GM18519 (cell line): ENCODE results near the gene PRDX2.
"Not testable (repeated sequence)": the region's sequence is repeated elsewhere in the genome, so short reads cannot be mapped to it uniquely, and the experiment has no call there.

Experiments used
- ATAC-seq: cut with Tn5 transposase; IDR thresholded peaks from one replicate; pipeline ENCODE4 v1.9.1; 2021; ENCODE audit warnings: mild to moderate bottlenecking, moderate library complexity; ENCODE audit not compliant: unreplicated experiment, low FRiP score

Gene PRDX2

DNA sequence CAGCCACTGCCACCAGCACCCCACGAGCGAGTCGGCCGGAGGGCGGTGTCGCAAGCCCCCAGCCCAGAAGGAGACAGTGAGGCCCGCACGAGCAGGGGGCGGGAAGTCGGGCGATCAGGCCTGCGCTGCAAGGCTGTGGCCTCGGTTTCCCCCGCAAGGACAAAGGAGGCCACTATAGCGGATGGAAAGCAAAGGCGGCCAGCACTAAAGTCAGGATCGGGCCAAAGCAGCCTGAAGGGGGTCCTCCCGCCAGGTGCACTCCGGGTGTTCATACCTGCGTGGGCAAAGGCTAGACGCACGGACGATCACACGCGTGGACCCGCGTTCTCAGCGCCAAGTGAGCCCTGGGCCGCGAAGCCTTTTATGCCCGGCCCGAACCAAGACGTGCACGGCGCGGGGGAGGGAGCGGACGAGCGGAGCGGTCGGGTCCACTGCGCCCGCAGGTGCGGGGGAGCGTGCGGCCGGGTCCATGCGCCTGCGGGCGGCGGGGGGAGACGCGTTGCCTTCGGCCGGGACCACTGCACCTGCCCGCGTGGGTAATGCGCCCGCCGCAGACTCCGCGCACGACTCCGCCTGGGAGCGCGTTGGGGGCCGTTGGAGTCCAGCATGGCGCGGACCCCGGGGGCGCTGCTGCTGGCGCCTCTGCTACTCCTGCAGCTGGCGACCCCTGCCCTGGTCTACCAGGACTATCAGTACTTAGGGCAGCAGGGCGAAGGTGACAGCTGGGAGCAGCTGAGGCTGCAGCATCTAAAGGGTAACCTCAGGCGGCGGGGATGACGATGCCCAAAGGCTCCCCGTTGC lies at the start of gene PRDX2, which contains the start of gene THSD8:
Gene PRDX2 (minus strand): TSS at position 335 of the 801 bp plus-strand sequence. CDS start 539 bp downstream, outside the sequence.
Gene THSD8 (plus strand): TSS at position 604 of the 801 bp plus-strand sequence. CDS start 3 bp downstream, at position 607.
- ATAC-seq: no peak

GRCh38 chr19:12847159-12848139 lies 45.8 kb upstream of the PRDX2 start:
- ATAC-seq: no peak

- ATAC-seq: not testable (repeated sequence)
These were observed 45.0 kb upstream of the PRDX2 start for GRCh38 chr19:12846613-12847012.

GRCh38 chr19:12843999-12844732 lies 42.6 kb upstream of the PRDX2 start:
- ATAC-seq: no peak

DNA sequence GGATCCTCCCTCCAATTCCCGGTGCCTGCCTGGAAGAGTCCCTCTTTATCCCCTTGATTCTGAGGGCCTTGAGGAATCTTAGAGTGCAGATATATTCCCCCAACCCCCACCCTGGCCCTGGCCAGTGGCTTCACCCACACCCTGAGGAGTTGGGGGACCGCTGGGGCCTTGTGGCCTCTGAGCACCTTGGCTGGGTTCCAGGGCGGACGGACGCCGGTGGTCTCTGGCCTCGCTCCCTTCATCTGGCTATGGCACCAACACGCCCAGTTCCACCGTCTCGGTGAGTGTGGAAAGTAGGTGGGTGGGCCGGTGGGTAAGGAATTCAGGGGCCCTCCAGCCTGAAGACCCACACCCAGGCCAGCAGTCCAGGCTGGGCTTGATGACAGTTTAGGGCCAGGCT lies 41.7 kb upstream of the PRDX2 start:
- no peak for ATAC-seq

GRCh38 chr19:12842511-12842910 lies 40.9 kb upstream of the PRDX2 start:
- no peak for ATAC-seq

GRCh38 chr19:12841094-12841493 lies 39.5 kb upstream of the PRDX2 start:
- ATAC-seq: no peak

DNA sequence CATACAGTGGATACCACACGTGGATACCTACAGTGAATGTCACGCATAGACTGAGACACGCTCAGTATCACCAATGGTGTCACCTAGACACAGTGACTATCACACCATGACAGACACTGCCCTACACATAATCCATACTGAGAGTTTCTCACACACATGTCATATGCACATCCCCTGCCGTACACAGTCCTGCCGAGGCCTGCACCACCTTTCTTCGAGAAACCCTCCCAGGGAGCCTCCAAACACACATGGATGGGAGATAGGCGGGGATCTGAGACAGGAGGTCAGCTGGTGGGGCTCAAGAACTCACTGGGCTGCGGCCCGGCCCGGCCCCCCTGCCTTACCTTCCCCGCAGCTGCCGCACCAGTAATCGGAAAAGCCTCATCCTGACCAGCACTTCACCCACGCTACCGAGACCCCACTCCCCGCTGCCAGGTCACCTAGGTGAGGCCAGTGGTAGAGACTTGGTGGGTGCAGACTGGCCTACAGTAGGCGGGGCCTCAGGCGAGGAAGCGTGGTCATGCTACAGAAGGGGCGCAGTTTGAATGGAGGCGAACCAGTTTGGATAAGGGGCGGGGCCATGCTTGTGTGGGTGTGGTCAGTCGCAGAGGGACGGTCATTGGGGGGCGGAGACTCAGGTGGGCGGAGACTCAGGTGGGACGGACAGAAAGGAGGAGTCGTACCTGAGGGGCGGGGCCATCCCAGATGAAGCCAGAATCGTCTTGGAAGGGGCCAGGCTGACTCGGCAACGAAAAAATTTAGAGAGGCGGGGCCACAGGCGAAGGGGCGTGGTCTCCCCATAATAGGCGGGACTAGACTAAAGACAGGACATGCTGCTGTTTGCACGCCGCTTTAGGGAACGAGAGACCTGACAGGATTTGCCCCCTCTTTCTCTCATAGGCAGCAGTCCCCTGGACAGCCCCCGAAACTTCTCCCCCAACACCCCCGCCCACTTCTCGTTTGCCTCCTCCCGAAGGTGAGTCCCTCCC lies 38.8 kb upstream of the PRDX2 start:
- no peak for ATAC-seq

DNA sequence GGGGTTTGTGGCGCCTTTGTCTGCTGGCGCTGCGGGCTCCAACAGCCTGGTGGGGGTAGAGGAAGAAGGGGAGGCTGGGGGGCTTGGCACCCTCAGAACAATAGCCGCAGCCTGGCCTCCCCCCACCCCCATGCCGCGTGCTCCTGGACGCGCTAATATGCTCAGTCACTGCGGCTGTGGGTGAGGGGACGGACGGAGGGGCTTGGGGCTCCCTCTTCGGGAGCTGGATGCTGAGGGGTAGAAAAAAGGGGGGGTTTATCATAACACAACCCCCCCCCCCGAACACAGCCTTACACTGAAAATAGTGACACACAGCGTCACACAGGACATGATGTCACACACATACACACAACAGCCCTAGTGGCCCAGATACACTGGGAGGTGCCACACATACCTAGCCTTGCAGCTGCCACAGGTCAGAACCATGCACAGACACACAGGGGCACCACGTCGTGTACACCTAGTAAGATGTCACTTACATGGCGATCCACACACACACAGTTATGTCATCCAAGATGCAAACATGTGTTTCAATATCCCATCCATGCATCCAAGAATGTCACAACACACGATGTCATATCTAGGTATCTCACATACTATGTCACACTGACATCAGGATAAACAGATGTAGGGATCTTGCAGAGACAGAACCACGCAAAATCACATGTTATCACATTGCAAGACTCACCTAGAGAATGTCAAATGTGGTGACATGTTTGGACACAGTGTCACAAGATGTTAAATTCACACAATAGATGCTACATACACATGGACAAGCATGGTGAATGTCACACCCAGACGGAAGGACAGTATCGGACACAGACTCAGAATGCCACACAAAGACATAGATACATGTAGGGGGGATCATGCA lies 37.5 kb upstream of the PRDX2 start:
- no peak for ATAC-seq

GRCh38 chr19:12838182-12838885 lies 36.7 kb upstream of the PRDX2 start, which contains the start of gene MAST1:
Gene MAST1 (plus strand): TSS chr19:12838515. CDS start chr19:12838573, 58 bp downstream.
- no peak for ATAC-seq

DNA sequence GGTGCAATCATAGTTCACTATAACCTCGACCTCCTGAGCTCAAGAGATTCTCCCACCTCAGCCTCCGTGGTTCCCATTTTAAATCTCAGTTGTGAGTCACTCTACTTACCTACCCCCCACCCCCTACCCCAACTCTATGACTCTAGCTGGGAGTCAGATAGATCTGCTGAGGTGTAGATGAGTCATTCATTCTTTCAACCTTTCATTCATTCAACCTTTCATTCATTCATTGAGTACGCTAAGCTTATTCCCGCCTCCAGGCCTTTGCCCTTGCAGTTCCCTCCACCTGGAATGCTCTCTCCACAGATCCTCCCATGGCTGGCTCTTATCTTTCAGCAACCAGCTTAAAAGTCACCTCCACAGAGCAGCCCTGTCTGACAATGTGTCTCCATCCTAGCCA lies 35.6 kb upstream of the PRDX2 start:
- ATAC-seq: no peak

GRCh38 chr19:12836529-12836863 lies 34.9 kb upstream of the PRDX2 start:
- no peak for ATAC-seq

- no peak for ATAC-seq
These were observed 33.6 kb upstream of the PRDX2 start for GRCh38 chr19:12834976-12835757.

DNA sequence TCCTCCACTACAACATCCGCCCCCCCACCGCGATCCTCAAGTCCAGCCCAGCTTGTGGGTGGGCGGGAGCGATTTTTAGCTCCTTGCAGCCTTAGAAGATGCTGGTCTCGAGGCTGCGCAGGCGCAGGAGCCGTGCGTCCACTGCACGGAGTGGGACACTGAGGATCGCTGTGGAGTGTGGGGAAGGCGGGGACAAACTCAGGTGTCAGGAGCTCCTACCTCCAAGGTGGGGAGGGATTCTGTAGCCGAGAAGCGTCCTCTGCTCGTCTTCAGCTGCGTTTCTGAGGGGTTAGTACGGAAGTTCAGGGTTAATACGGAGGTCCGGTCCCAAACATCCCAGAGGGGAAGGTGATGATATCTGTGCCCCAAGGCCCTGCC lies 33.0 kb upstream of the PRDX2 start, which contains the start of gene RTBDN:
Gene RTBDN (minus strand): TSS at position 14 of the 378 bp plus-strand sequence. CDS start 4,600 bp downstream, outside the sequence.
- ATAC-seq: no peak

DNA sequence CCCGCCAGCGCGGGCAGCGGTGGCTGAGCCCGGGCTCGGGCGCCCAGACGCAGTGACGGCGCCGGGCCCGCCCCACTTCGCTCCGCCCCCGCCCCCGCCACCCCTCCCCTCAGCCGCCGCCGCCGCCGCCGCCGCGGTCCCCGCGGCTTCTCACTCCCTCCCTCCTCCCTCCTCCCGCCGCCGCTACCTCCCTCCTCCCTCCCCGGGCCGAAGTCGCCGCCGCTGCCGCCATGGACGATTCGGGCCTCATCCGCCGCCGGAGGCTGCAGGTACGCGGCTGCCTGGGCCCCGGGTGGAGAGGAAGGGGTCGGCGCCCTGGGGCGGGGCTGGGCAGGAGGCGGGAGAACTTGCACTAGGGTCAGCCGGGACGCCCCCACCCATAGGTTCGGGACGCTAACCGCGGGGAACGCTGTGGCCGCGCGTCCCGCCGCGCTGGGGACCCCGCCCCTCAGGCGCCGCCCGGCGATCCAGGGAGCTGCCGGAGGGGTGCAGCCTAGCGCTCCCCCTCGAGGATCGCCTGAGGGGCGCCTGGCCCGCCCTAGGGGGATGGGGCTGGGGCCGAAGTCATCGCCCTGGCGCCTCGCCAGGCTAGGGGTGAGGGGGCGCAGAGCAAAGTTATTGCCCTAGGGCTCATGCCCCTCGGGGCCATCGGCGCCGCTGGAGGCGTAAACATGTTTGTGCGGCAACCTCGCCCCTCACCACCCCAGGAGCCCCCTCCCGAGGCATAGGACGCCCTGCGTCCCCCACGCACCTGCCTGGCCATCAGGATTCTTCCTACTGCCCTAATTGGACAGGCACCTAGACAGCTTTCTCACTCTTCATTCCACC lies 32.4 kb upstream of the PRDX2 start:
- ATAC-seq: no peak

DNA sequence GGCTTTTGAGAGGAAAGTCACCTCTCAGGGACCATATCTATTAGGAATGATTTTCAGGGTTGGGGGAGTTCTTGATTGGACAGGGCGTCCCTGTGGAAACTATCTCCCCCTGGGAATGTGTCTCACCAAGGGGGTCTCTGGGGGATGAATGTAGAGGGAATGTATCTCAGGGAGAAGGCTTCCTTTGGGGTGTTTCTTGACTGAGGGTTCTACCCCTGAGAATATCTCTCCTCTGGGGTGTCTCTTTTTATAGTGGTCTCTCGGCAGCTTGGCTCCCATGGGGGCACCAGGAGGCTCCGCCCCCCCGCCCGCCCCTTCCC lies 31.8 kb upstream of the PRDX2 start:
- ATAC-seq: no peak
